Glutamatergic neuron (in vitro differentiated cells): ENCODE data around the gene ANKRD10. TPM values are rescaled to one million over a fixed set of nuclear protein-coding genes. Genes with fewer than 3 reads are reported as not detected.
A peak's percentile ranks its signal among the peaks of the same experiment; 100 is the strongest.

ENCODE experiments used
- DNase-seq: peaks from one replicate; pipeline ENCODE4 v3.0.0; 2022
- H3K27ac Mint-ChIP-seq: one replicate; pipeline ENCODE4 v1.8.0; 2020; ENCODE audit warnings: mild to moderate bottlenecking, mixed read lengths, inconsistent platforms; ENCODE audit not compliant: unreplicated experiment
- H3K27me3 Mint-ChIP-seq: one replicate; pipeline ENCODE4 v1.8.0; 2020; ENCODE audit warnings: mild to moderate bottlenecking, moderate library complexity, mixed read lengths, inconsistent platforms; ENCODE audit not compliant: unreplicated experiment
- H3K36me3 Mint-ChIP-seq: one replicate; pipeline ENCODE4 v1.8.0; 2020; ENCODE audit warnings: mild to moderate bottlenecking, mixed read lengths, inconsistent platforms; ENCODE audit not compliant: unreplicated experiment
- H3K4me1 Mint-ChIP-seq: one replicate; pipeline ENCODE4 v1.8.0; 2020; ENCODE audit warnings: mild to moderate bottlenecking, low read depth, mixed read lengths, inconsistent platforms; ENCODE audit not compliant: unreplicated experiment
- H3K4me3 Mint-ChIP-seq: one replicate; pipeline ENCODE4 v1.8.0; 2020; ENCODE audit warnings: mild to moderate bottlenecking, mixed read lengths, inconsistent platforms; ENCODE audit not compliant: unreplicated experiment
- H3K9me3 Mint-ChIP-seq: one replicate; pipeline ENCODE4 v1.8.0; 2020; ENCODE audit warnings: mild to moderate bottlenecking, moderate library complexity, mixed read lengths, inconsistent platforms; ENCODE audit not compliant: unreplicated experiment
- total RNA-seq: library from RNA; stranded (reverse); fragmentation: NEBNext Ultra II Directional; extraction: Animal tissue kit (Norgen Biotek cat#: 25700); gene quantifications from one replicate; pipeline ENCODE4 v1.2.1, GENCODE V29; 2021; ENCODE audit not compliant: unreplicated experiment
- TF ChIP-seq, protein P1 (sequence below): fragments of 200-600 bp; sonication (generic); IDR thresholded peaks from one replicate; pipeline ENCODE4 v1.5.0; 2021; ENCODE audit not compliant: partially characterized antibody, unreplicated experiment

The ANKRD10 gene
- total RNA-seq, 1 donor from 2014 or later, result 188 TPM

GRCh38 chr13:110944121-110944967 lies 29.5 kb upstream of the ANKRD10 start:
- no peak overlapping the region for H3K27ac Mint-ChIP-seq

DNA sequence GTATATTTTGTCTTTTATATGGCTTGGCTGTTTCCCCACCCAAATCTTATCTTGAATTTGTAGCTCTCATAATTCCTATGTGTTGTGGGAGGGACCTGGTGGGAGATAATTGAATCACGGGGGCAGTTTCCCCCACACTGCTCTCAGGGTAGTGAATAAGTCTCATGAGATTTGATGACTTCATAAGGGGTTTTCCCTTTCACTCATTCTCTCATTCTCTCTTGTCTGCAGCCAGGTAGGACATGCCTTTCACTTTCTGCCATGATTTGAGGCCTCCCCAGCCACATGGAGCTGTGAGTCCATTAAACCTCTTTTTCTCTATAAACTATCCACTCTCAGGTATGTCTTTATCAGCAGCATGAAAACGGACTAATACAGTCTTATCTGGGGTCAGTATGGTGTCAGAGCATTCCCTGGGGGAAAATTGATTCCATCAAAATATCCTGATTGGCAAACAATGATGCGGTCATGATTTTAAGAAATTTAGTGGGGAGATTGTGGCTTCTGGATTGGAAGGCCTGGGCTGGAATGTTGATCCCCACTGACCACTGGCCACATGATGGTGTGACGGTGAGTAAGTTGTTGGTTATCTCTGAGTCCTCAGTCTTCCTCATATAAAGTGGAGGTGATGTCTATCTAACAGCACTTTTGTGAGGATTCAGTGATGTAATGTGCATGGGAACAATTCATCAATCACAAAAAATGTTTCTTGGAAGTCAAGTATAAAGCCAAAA lies 27.5 kb upstream of the ANKRD10 start:
- H3K27me3 Mint-ChIP-seq, result peaks cover 2% of the 10 kb centered on the region

More at GRCh38 chr13:110944121-110944967, 29.5 kb upstream of the ANKRD10 start:
- DNase-seq, result peak; percentile 45
- Mint-ChIP-seq H3K27me3 (peaks cover 2% of the 10 kb centered on the region), H3K4me3 (no peak overlapping the region), H3K4me1 (peaks cover 3% of the 10 kb centered on the region), H3K36me3 (no peaks in the 10 kb centered on the region), H3K9me3 (peaks cover 5% of the 10 kb centered on the region)
- TF ChIP-seq, protein P1, sequence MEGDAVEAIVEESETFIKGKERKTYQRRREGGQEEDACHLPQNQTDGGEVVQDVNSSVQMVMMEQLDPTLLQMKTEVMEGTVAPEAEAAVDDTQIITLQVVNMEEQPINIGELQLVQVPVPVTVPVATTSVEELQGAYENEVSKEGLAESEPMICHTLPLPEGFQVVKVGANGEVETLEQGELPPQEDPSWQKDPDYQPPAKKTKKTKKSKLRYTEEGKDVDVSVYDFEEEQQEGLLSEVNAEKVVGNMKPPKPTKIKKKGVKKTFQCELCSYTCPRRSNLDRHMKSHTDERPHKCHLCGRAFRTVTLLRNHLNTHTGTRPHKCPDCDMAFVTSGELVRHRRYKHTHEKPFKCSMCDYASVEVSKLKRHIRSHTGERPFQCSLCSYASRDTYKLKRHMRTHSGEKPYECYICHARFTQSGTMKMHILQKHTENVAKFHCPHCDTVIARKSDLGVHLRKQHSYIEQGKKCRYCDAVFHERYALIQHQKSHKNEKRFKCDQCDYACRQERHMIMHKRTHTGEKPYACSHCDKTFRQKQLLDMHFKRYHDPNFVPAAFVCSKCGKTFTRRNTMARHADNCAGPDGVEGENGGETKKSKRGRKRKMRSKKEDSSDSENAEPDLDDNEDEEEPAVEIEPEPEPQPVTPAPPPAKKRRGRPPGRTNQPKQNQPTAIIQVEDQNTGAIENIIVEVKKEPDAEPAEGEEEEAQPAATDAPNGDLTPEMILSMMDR, result no peak

DNA sequence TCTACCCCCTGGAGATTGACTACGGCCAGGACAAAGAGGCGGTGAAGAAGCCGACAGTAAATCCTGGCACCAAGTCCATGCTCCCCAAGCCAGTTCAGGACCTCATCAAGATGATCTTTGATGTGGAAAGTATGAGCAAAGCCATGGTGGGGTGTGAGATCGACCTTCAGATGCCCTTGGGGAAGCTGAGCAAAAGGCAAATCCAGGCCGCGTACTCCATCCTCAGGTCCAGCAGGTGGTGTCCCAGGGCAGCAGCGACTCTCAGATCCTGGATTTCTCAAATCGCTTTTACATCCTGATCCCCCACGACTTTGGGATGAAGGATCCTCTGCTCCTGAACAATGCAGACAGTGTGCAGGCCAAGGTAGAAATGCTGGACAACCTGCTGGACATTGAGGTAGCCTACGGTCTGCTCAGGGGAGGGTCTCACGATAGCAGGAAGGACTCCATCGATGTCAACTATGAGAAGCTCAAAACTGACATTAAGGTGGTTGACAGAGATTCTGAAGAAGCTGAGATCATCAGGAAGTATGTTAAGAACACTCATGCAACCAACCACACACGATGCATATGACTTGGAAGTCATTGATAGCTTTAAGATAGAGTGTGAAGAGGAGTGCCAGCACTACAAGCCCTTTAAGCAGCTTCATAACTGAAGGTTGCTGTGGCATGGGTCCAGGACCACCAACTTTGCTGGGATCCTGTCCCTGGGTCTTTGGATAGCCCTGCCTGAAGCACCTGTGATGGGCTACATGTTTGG lies 24.0 kb upstream of the ANKRD10 start:
- peaks cover 2% of the 10 kb centered on the region for H3K27me3 Mint-ChIP-seq
- H3K9me3 Mint-ChIP-seq, result peaks cover 11% of the 10 kb centered on the region
- H3K36me3 Mint-ChIP-seq, result peaks cover 41% of the 10 kb centered on the region
- DNase-seq, result no peak
- TF ChIP-seq, protein P1, result no peak
- H3K27ac Mint-ChIP-seq, result no peak overlapping the region
- no peak overlapping the region for H3K4me3 Mint-ChIP-seq
- no peaks in the 10 kb centered on the region for H3K4me1 Mint-ChIP-seq

More for the DNA sequence above, 27.5 kb upstream of the ANKRD10 start:
- no peak overlapping the region for H3K4me3 Mint-ChIP-seq
- peaks cover 3% of the 10 kb centered on the region for H3K4me1 Mint-ChIP-seq
- no peak for DNase-seq
- H3K27ac Mint-ChIP-seq, result no peak overlapping the region
- H3K9me3 Mint-ChIP-seq, result peaks cover 4% of the 10 kb centered on the region
- TF ChIP-seq, protein P1, result no peak
- H3K36me3 Mint-ChIP-seq, result peaks cover 9% of the 10 kb centered on the region

- Mint-ChIP-seq H3K27ac (no peak overlapping the region), H3K27me3 (peaks cover 2% of the 10 kb centered on the region), H3K36me3 (peaks cover 49% of the 10 kb centered on the region)
Measured at GRCh38 chr13:110937511-110938285, 22.8 kb upstream of the ANKRD10 start.

More at GRCh38 chr13:110937511-110938285, 22.8 kb upstream of the ANKRD10 start:
- TF ChIP-seq, protein P1, result no peak
- Mint-ChIP-seq H3K9me3 (peaks cover 11% of the 10 kb centered on the region), H3K4me1 (no peaks in the 10 kb centered on the region), H3K4me3 (no peak overlapping the region)
- no peak for DNase-seq
